ENCODE measurements around the gene USP47.

The USP47 gene

DNA sequence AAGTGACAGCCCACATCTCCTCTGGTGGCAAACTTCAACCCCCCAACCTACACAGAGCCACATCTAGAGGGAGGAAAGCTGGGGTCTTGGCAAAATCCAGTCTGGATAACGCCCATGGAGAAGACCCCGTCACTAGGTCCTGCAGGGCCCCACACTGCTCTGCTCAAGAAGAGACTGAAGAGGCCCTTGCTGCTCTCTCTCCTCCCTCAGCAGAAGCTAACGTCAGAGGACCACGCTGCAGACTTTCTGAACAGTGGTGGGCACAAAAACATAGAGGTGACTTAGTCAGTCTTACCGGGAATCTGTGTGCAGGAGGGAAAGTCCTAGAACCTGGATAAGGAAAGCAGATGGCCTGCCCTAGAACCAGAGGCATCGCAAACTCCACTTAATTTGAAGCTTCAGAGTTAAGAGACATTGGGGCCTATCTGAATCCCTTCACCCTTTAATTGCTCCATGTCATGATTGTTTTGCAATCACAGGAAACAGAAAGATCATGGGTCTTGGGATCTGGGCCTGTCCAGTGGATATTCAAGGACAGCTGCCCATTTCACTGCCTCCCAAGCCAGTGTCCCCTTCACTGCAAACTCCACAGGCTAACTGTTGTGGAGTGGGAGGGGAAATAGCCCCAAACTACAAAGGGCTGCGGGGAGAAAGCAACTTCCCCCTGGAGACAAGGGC, 164.9 kb downstream of the USP47 start:
- no peak overlapping the region for H3K27ac ChIP-seq (ENCODE audit: insufficient read depth, low read length, poor library complexity, severe bottlenecking)
- no peaks in the 10 kb centered on the region for H3K36me3 ChIP-seq (ENCODE audit: control insufficient read depth, insufficient read depth, low read length)
- no peak overlapping the region for H3K4me3 ChIP-seq (ENCODE audit: insufficient read depth, low read depth, low read length, poor library complexity, severe bottlenecking)
- peaks cover 24% of the 10 kb centered on the region for H3K27me3 ChIP-seq (replicated peaks; ENCODE audit: control insufficient read depth, insufficient read depth, low read length, poor library complexity, severe bottlenecking)
- H3K9me3 ChIP-seq (ENCODE audit: control insufficient read depth, low read length) = no peaks in the 10 kb centered on the region
- H3K4me1 ChIP-seq (ENCODE audit: control insufficient read depth, insufficient read depth, low read length, poor library complexity, severe bottlenecking) = peaks cover 8% of the 10 kb centered on the region
- no peak for DNase-seq

DNA sequence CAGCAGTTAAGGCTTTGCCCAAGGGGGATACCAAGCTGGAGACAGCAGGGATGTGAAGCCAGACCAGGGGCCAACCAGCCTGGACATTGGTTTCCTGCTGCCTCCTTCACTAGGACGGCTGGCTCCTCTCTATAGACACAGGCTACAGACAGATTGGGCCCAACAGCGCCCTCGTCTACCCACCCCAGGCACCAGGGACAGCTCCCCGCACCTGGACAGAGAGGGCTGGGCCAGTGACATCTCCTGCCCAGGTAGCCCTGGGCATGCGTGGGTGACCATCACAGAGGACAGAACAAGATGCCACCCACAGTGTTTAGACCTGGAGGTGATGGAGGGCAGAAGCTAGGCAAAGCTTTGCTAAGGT, 165.4 kb downstream of the USP47 start:
- H3K4me1 ChIP-seq (ENCODE audit: control insufficient read depth, insufficient read depth, low read length, poor library complexity, severe bottlenecking) = peaks cover 8% of the 10 kb centered on the region
- H3K36me3 ChIP-seq (ENCODE audit: control insufficient read depth, insufficient read depth, low read length) = no peaks in the 10 kb centered on the region
- no peak for DNase-seq
- H3K27ac ChIP-seq (ENCODE audit: insufficient read depth, low read length, poor library complexity, severe bottlenecking) = no peak overlapping the region
- H3K4me3 ChIP-seq (ENCODE audit: insufficient read depth, low read depth, low read length, poor library complexity, severe bottlenecking) = no peak overlapping the region
- no peaks in the 10 kb centered on the region for H3K9me3 ChIP-seq (ENCODE audit: control insufficient read depth, low read length)
- peaks cover 24% of the 10 kb centered on the region for H3K27me3 ChIP-seq (replicated peaks; ENCODE audit: control insufficient read depth, insufficient read depth, low read length, poor library complexity, severe bottlenecking)

DNA sequence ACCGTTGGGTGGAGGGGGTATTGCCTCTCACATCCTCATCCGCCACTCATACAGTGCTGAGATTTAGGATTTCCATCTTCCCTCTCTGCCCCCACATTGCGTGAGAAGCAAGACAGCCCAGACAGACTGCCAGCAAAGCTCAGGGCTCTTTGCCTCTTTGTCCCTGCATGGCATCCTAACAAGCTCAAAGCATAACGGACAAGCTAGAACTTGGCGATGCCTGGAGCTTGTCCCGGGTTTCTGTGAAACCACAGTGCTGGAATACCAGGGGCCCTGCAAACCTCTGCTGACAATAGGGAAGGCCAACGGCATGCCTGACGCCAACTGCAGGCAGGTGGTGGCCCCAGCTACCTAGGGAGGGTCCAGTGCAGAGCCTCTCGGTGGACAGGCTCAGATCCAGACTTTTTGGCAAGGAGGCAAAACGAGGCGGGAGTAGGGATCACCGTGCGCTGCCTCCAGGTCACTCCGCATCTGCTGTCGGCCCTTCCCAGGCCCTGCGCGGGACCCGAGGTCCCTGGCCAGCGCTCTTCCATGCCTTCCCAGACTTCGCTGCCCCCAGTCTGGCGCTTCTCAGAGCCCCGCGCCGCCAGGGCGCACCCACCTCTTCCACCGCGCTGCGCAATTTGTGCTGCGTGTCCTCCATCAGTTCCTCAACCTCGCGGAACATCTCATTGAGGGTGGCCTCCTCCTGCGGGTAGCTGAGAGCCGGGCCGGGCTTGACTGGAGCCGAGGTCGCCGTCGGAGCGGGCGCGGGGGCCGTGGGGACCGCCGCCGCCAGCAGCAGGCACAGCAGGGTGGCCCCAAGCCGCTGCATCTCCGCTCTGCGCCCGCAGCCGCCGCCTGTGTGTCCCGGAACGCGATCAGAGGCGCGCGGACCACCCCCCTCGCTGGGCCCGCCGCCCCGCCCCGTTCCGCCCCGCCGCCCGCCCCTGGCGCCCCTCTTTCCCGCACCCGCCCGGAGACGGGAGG, 166.3 kb downstream of the USP47 start, which contains the start of gene DKK3:
DKK3 (minus strand) TSS at position 858 of the 969 bp plus-strand sequence; CDS start at position 814, 44 bp downstream.
- no peak for DNase-seq
- H3K27me3 ChIP-seq (replicated peaks; ENCODE audit: control insufficient read depth, insufficient read depth, low read length, poor library complexity, severe bottlenecking) = peaks cover 24% of the 10 kb centered on the region

More for the DNA sequence above, 166.3 kb downstream of the USP47 start, which contains the start of gene DKK3:
- no peaks in the 10 kb centered on the region for H3K36me3 ChIP-seq (ENCODE audit: control insufficient read depth, insufficient read depth, low read length)
- H3K27ac ChIP-seq (ENCODE audit: insufficient read depth, low read length, poor library complexity, severe bottlenecking) = no peak within 1 kb of the TSS
- H3K4me3 ChIP-seq (ENCODE audit: insufficient read depth, low read depth, low read length, poor library complexity, severe bottlenecking) = peak within 1 kb of the TSS; percentile 44
- no peaks in the 10 kb centered on the region for H3K9me3 ChIP-seq (ENCODE audit: control insufficient read depth, low read length)
- H3K4me1 ChIP-seq (ENCODE audit: control insufficient read depth, insufficient read depth, low read length, poor library complexity, severe bottlenecking) = peaks cover 8% of the 10 kb centered on the region
